ENCODE results near the gene UBR3.

- TF ChIP-seq CTCF (IDR thresholded peaks at IDR 0.05) = no peak
- TF ChIP-seq POLR2A (IDR thresholded peaks at IDR 0.05) = no peak
Observed at GRCh38 chr2:169782513-169782912, 44.7 kb upstream of the UBR3 start.
